ENCODE results near the gene DDX51. TPM values are rescaled to one million over a fixed set of nuclear protein-coding genes. Genes with fewer than 3 reads are reported as not detected.
A peak's percentile ranks its signal among the peaks of the same experiment; 100 is the strongest.

The DDX51 gene
- total and polyA plus RNA-seq, 2 of the 13 experiments (the other 11 are each of a cell fraction or from before 2014, with no cell fraction given) = 10.1 TPM

- no TSS peak for BruUV-seq (replicated peaks)
- in situ Hi-C loops (cut with HindIII; ENCODE audit: extremely low pct_ligation_motif_present, low pct_unique_long_range_greater_than_20kb) (no loop called here), intact Hi-C loops (cut with micrococcal nuclease; ENCODE audit: unreplicated experiment) (no loop called here)
- POLR2A ChIA-PET = no interaction called here
- whole genome bisulfite sequencing (ENCODE audit: low lambda C conversion rate) = 96% methylated on average over 54 of the region's 58 CpGs
- ATAC-seq (peak; percentile 22; the same call in 2 of the 3 replicates), FAIRE-seq (no peak), DNase-seq (ENCODE audit: low spot score) (no peak)
- no peak overlapping the region for H3K4me2 ChIP-seq (ENCODE audit: low read depth, low read length)
- no peak overlapping the region for H2AFZ ChIP-seq (ENCODE audit: low read length)
- H3K9ac ChIP-seq (ENCODE audit: insufficient read depth, low read depth, low read length) = no peak overlapping the region
- H3K27me3 ChIP-seq (ENCODE audit: control insufficient read depth in 1 of 2, insufficient read depth in 2 of 2, low read length in 2 of 2) = no peaks in the 10 kb centered on the region
- H3K4me3 ChIP-seq (replicated peaks in 1 of 3; ENCODE audit: insufficient read depth in 1 of 3, low read depth in 2 of 3, low read length in 3 of 3) = no peak overlapping the region
- H3K79me2 ChIP-seq (ENCODE audit: insufficient read depth, low read length) = no peaks in the 10 kb centered on the region
- TF ChIP-seq, protein P1, sequence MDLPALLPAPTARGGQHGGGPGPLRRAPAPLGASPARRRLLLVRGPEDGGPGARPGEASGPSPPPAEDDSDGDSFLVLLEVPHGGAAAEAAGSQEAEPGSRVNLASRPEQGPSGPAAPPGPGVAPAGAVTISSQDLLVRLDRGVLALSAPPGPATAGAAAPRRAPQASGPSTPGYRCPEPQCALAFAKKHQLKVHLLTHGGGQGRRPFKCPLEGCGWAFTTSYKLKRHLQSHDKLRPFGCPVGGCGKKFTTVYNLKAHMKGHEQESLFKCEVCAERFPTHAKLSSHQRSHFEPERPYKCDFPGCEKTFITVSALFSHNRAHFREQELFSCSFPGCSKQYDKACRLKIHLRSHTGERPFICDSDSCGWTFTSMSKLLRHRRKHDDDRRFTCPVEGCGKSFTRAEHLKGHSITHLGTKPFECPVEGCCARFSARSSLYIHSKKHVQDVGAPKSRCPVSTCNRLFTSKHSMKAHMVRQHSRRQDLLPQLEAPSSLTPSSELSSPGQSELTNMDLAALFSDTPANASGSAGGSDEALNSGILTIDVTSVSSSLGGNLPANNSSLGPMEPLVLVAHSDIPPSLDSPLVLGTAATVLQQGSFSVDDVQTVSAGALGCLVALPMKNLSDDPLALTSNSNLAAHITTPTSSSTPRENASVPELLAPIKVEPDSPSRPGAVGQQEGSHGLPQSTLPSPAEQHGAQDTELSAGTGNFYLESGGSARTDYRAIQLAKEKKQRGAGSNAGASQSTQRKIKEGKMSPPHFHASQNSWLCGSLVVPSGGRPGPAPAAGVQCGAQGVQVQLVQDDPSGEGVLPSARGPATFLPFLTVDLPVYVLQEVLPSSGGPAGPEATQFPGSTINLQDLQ (CRISPR knock-in tag; IDR thresholded peaks at IDR 0.05) = no peak
- TF ChIP-seq AGO2 (optimal IDR thresholded peaks at IDR 0.05; ENCODE audit: low read depth, low read length) (peak; percentile 66), ZNF687 (CRISPR knock-in tag; IDR thresholded peaks at IDR 0.05) (peak; percentile 20; the same call in 1 of the 2 replicates), EZH2 (conservative IDR thresholded peaks at IDR 0.05; ENCODE audit: low read depth, low read length) (no peak), MTF1 (CRISPR knock-in tag; IDR thresholded peaks at IDR 0.05) (no peak), STAT6 (CRISPR knock-in tag; IDR thresholded peaks at IDR 0.05; ENCODE audit: borderline replicate concordance) (no peak), ZSCAN25 (CRISPR knock-in tag; IDR thresholded peaks at IDR 0.05) (no peak), ZNF577 (CRISPR knock-in tag; IDR thresholded peaks at IDR 0.05; ENCODE audit: borderline replicate concordance, low read depth) (no peak)
- peaks cover 14 to 48% of the 10 kb centered on the region in 2 experiments; a peak in 4 of 5 replicates for H3K36me3 ChIP-seq (replicated peaks in 1 of 2; ENCODE audit: control insufficient read depth in 1 of 2, insufficient read depth in 2 of 2, low read length in 2 of 2)
- 0 out of 2 replicates have a peak, but pooled peaks cover 2% of the 10 kb centered on the region for H4K20me1 ChIP-seq (ENCODE audit: insufficient read depth, low read length)
- CTCF ChIA-PET (ENCODE audit: low intra/inter-chr PET ratio, low total read pairs) = no interaction called here
- H3K9me3 ChIP-seq (ENCODE audit: low read length) = no peaks in the 10 kb centered on the region
- no peak overlapping the region for H3K27ac ChIP-seq (ENCODE audit: extremely low read length, insufficient read depth, low read length)
- no peaks in the 10 kb centered on the region for H3K4me1 ChIP-seq (ENCODE audit: insufficient read depth, low read length)
These were observed 27.2 kb downstream of the DDX51 start for GRCh38 chr12:132116709-132117557.
